ENCODE measurements around the gene PLCH2.

The PLCH2 gene

GRCh38 chr1:2539312-2539907, 63.3 kb downstream of the PLCH2 start:
- no peaks in the 10 kb centered on the region for H3K79me2 ChIP-seq (ENCODE audit: insufficient read depth, low read length)
- no peaks in the 10 kb centered on the region for H3F3A ChIP-seq (ENCODE audit: insufficient read depth, low read length)
- H3K4me1 ChIP-seq (ENCODE audit: insufficient read depth, low read length, severe bottlenecking): no peaks in the 10 kb centered on the region
- H3K4me2 ChIP-seq (ENCODE audit: low read length): no peak overlapping the region
- H3K27me3 ChIP-seq (ENCODE audit: insufficient read depth, low read length): 0 out of 2 replicates have a peak, but pooled peaks cover 10% of the 10 kb centered on the region
- H4K20me1 ChIP-seq (ENCODE audit: insufficient read depth, low read length): no peaks in the 10 kb centered on the region
- H3K9me3 ChIP-seq (ENCODE audit: low read length): no peaks in the 10 kb centered on the region
- H3K9me2 ChIP-seq (ENCODE audit: low read depth, low read length): no peaks in the 10 kb centered on the region
- no peak overlapping the region for H3K4me3 ChIP-seq (ENCODE audit: low read depth, low read length, poor library complexity, severe bottlenecking)
- no peaks in the 10 kb centered on the region for H3K36me3 ChIP-seq (ENCODE audit: insufficient read depth, low read length)
- H3K9ac ChIP-seq (ENCODE audit: low read length): no peak overlapping the region
- H2AFZ ChIP-seq (ENCODE audit: low read length): no peak overlapping the region
- TF ChIP-seq, protein P1, sequence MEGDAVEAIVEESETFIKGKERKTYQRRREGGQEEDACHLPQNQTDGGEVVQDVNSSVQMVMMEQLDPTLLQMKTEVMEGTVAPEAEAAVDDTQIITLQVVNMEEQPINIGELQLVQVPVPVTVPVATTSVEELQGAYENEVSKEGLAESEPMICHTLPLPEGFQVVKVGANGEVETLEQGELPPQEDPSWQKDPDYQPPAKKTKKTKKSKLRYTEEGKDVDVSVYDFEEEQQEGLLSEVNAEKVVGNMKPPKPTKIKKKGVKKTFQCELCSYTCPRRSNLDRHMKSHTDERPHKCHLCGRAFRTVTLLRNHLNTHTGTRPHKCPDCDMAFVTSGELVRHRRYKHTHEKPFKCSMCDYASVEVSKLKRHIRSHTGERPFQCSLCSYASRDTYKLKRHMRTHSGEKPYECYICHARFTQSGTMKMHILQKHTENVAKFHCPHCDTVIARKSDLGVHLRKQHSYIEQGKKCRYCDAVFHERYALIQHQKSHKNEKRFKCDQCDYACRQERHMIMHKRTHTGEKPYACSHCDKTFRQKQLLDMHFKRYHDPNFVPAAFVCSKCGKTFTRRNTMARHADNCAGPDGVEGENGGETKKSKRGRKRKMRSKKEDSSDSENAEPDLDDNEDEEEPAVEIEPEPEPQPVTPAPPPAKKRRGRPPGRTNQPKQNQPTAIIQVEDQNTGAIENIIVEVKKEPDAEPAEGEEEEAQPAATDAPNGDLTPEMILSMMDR (IDR thresholded peaks at IDR 0.05; ENCODE audit: low read length): no peak; the same call in 1 of the 2 replicates
- no peak for TF ChIP-seq EZH2 (IDR thresholded peaks at IDR 0.05; ENCODE audit: borderline replicate concordance, low read length)
- no peak overlapping the region for H3K27ac ChIP-seq (ENCODE audit: low read depth, low read length, poor library complexity, severe bottlenecking)

- Histone ChIP-seq H3K27me3 (ENCODE audit: insufficient read depth, low read length) (0 out of 2 replicates have a peak, but pooled peaks cover 7% of the 10 kb centered on the region), H3K36me3 (ENCODE audit: insufficient read depth, low read length) (no peaks in the 10 kb centered on the region), H3K4me3 (ENCODE audit: low read depth, low read length, poor library complexity, severe bottlenecking) (no peak overlapping the region), H2AFZ (ENCODE audit: low read length) (no peak overlapping the region), H3K9me2 (ENCODE audit: low read depth, low read length) (no peaks in the 10 kb centered on the region), H3K27ac (ENCODE audit: low read depth, low read length, poor library complexity, severe bottlenecking) (no peak overlapping the region), H4K20me1 (ENCODE audit: insufficient read depth, low read length) (no peaks in the 10 kb centered on the region), H3K9me3 (ENCODE audit: low read length) (no peaks in the 10 kb centered on the region), H3F3A (ENCODE audit: insufficient read depth, low read length) (no peaks in the 10 kb centered on the region), H3K4me2 (ENCODE audit: low read length) (no peak overlapping the region), H3K79me2 (ENCODE audit: insufficient read depth, low read length) (no peaks in the 10 kb centered on the region), H3K4me1 (ENCODE audit: insufficient read depth, low read length, severe bottlenecking) (no peaks in the 10 kb centered on the region), H3K9ac (ENCODE audit: low read length) (no peak overlapping the region)
- TF ChIP-seq, protein P1 (IDR thresholded peaks at IDR 0.05; ENCODE audit: low read length): no peak
- no peak for TF ChIP-seq EZH2 (IDR thresholded peaks at IDR 0.05; ENCODE audit: borderline replicate concordance, low read length)
These were observed 64.9 kb downstream of the PLCH2 start for GRCh38 chr1:2540816-2541492.

- no peak overlapping the region for H3K9ac ChIP-seq (ENCODE audit: low read length)
- no peak overlapping the region for H3K4me2 ChIP-seq (ENCODE audit: low read length)
- no peaks in the 10 kb centered on the region for H4K20me1 ChIP-seq (ENCODE audit: insufficient read depth, low read length)
- H3K9me3 ChIP-seq (ENCODE audit: low read length): no peaks in the 10 kb centered on the region
- no peaks in the 10 kb centered on the region for H3K36me3 ChIP-seq (ENCODE audit: insufficient read depth, low read length)
- H3K27ac ChIP-seq (ENCODE audit: low read depth, low read length, poor library complexity, severe bottlenecking): no peak overlapping the region
- no peak overlapping the region for H2AFZ ChIP-seq (ENCODE audit: low read length)
- 0 out of 2 replicates have a peak, but pooled peaks cover 7% of the 10 kb centered on the region for H3K27me3 ChIP-seq (ENCODE audit: insufficient read depth, low read length)
- H3K4me1 ChIP-seq (ENCODE audit: insufficient read depth, low read length, severe bottlenecking): peaks cover 4% of the 10 kb centered on the region
- no peaks in the 10 kb centered on the region for H3F3A ChIP-seq (ENCODE audit: insufficient read depth, low read length)
- no peaks in the 10 kb centered on the region for H3K9me2 ChIP-seq (ENCODE audit: low read depth, low read length)
- no peak overlapping the region for H3K4me3 ChIP-seq (ENCODE audit: low read depth, low read length, poor library complexity, severe bottlenecking)
- no peaks in the 10 kb centered on the region for H3K79me2 ChIP-seq (ENCODE audit: insufficient read depth, low read length)
- TF ChIP-seq, protein P1 (IDR thresholded peaks at IDR 0.05; ENCODE audit: low read length): no peak
- TF ChIP-seq EZH2 (IDR thresholded peaks at IDR 0.05; ENCODE audit: borderline replicate concordance, low read length): no peak
These were observed 65.6 kb downstream of the PLCH2 start for GRCh38 chr1:2541619-2542245.
